CD4-positive, alpha-beta T cell (primary cell): Measurements from ENCODE around the gene SLC8A3. TPM values are rescaled to one million over a fixed set of nuclear protein-coding genes. Genes with fewer than 3 reads are reported as not detected.

ENCODE experiments used
- ATAC-seq: fragments of 200-7000 bp; cut with Tn5 transposase; one replicate; pipeline ENCODE4 v1.10.0; 2022; ENCODE audit warnings: mild to moderate bottlenecking; ENCODE audit not compliant: poor library complexity
- CTCF ChIA-PET: fragments of 350-600 bp; sonication (Branson Sonifier 250); formaldehyde crosslinking; loops from one replicate; lab custom pipeline; 2021; ENCODE audit warnings: antibody characterized with exemption, inconsistent platforms; lab: Charles Lee
- POLR2A ChIA-PET: fragments of 350-600 bp; sonication (Branson Sonifier 250); formaldehyde crosslinking; loops from one replicate; lab custom pipeline; 2021; ENCODE audit warnings: antibody characterized with exemption, inconsistent platforms; lab: Charles Lee
- DNase-seq, 14 experiments: peaks; one replicate each; pipeline ENCODE4 v3.0.0-alpha.2; 2013 to 2020; ENCODE audit warnings: mixed read lengths in 2 of 14
- H3K27ac ChIP-seq, 2 donors: one replicate each; pipeline versions ENCODE4 v1.5.1 to v1.7.0; 2013; ENCODE audit warnings: low read length in 2 of 2, low read depth in 1 of 2, mild to moderate bottlenecking in 1 of 2
- H3K27me3 ChIP-seq, 2 experiments: 1 replicate in 1 of 2; 2 replicates in 1 of 2; pipeline versions ENCODE4 v1.6.1 to v1.7.0; 2013; ENCODE audit warnings: low read length in 2 of 2, control low read depth in 1 of 2, mild to moderate bottlenecking in 1 of 2, moderate library complexity in 1 of 2; ENCODE audit not compliant: insufficient read depth in 2 of 2, control insufficient read depth in 1 of 2
- H3K36me3 ChIP-seq: one replicate; pipeline ENCODE4 v1.6.1; 2013; ENCODE audit warnings: low read length, control low read depth; ENCODE audit not compliant: insufficient read depth
- H3K4me1 ChIP-seq: one replicate; pipeline ENCODE4 v1.6.1; 2013; ENCODE audit warnings: low read length, control low read depth; ENCODE audit not compliant: insufficient read depth
- H3K4me3 ChIP-seq: one replicate; pipeline ENCODE4 v1.5.1; 2013; ENCODE audit warnings: mild to moderate bottlenecking, low read length, moderate library complexity
- H3K9me3 ChIP-seq, 2 experiments: 1 replicate in 1 of 2; 2 replicates in 1 of 2; pipeline versions ENCODE4 v1.6.1 to v1.7.0; 2013; ENCODE audit warnings: low read length in 2 of 2, mild to moderate bottlenecking in 2 of 2, control low read depth in 1 of 2, moderate library complexity in 1 of 2; ENCODE audit not compliant: control insufficient read depth in 1 of 2, insufficient read depth in 1 of 2
- H3K27ac Mint-ChIP-seq: one replicate; pipeline ENCODE4 v1.8.0; 2020; ENCODE audit warnings: mixed read lengths
- H3K27me3 Mint-ChIP-seq: one replicate; pipeline ENCODE4 v1.8.0; 2021; ENCODE audit warnings: mixed read lengths
- H3K36me3 Mint-ChIP-seq: one replicate; pipeline ENCODE4 v1.8.0; 2021; ENCODE audit warnings: low read depth, mixed read lengths
- H3K4me1 Mint-ChIP-seq: one replicate; pipeline ENCODE4 v1.8.0; 2021; ENCODE audit warnings: low read depth, mixed read lengths
- H3K4me3 Mint-ChIP-seq: one replicate; pipeline ENCODE4 v1.8.0; 2020; ENCODE audit warnings: mild to moderate bottlenecking, mixed read lengths
- H3K9me3 Mint-ChIP-seq: one replicate; pipeline ENCODE4 v1.8.0; 2020; ENCODE audit warnings: mixed read lengths
- intact Hi-C, 2 experiments: fragments of 100-400 bp; cut with DNase I in 1 of 2; cut with micrococcal nuclease in 1 of 2; formaldehyde crosslinking; loops; one replicate each; pipeline versions ENCODE4 v1.15.1 to v1.9.0; 2023 to 2025; cut with DNase I, micrococcal nuclease
- total RNA-seq, 174 experiments: library from RNA in 2 of 174; stranded (reverse) in 2 of 174; gene quantifications; one replicate each; pipeline ENCODE4 v1.2.3 and lab custom pipeline; 2021 to 2026
- TF ChIP-seq, protein P1 (sequence below): fragments of 200-600 bp; IDR thresholded peaks from one replicate; pipeline ENCODE4 v1.8.0; 2022; ENCODE audit warnings: antibody characterized with exemption, mild to moderate bottlenecking

The SLC8A3 gene
- total RNA-seq, 2 experiments from 2014 or later, result not detected

DNA sequence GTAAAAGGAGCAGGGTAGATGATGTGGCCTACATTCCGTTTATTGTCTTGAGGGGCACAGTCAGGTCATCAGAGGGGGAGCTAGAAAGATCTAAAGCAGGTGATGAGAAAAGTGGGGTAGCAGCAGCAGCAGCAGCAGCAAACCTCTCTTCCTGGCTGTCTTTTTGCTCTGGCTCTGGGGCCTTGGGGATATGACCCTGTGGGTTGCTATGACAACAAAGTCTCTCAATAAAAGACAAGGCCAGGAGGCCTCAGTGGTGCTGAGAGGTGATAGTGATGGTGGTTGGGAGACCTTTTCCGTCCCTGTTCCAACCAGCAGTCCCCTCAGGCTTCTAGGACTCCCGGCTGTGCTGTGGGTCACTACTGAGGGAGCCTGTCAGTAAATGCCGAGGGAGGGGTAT lies 138.6 kb downstream of the SLC8A3 start:
- Mint-ChIP-seq H3K9me3 (no peaks in the 10 kb centered on the region), H3K27me3 (peaks cover 9% of the 10 kb centered on the region), H3K27ac (no peak overlapping the region), H3K36me3 (no peaks in the 10 kb centered on the region), H3K4me3 (no peak overlapping the region), H3K4me1 (no peaks in the 10 kb centered on the region)
- no peak overlapping the region for H3K27ac ChIP-seq
- no peaks in the 10 kb centered on the region for H3K27me3 ChIP-seq
- ATAC-seq, result no peak
- DNase-seq, result no peak
- H3K4me1 ChIP-seq, result no peaks in the 10 kb centered on the region
- no peaks in the 10 kb centered on the region for H3K36me3 ChIP-seq
- CTCF ChIA-PET, result no interaction called here
- POLR2A ChIA-PET, result no interaction called here
- H3K4me3 ChIP-seq, result no peak overlapping the region
- H3K9me3 ChIP-seq, result peaks cover 0 to 9% of the 10 kb centered on the region in 2 experiments
- intact Hi-C loops, result no loop called here
- TF ChIP-seq, protein P1, sequence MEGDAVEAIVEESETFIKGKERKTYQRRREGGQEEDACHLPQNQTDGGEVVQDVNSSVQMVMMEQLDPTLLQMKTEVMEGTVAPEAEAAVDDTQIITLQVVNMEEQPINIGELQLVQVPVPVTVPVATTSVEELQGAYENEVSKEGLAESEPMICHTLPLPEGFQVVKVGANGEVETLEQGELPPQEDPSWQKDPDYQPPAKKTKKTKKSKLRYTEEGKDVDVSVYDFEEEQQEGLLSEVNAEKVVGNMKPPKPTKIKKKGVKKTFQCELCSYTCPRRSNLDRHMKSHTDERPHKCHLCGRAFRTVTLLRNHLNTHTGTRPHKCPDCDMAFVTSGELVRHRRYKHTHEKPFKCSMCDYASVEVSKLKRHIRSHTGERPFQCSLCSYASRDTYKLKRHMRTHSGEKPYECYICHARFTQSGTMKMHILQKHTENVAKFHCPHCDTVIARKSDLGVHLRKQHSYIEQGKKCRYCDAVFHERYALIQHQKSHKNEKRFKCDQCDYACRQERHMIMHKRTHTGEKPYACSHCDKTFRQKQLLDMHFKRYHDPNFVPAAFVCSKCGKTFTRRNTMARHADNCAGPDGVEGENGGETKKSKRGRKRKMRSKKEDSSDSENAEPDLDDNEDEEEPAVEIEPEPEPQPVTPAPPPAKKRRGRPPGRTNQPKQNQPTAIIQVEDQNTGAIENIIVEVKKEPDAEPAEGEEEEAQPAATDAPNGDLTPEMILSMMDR, result no peak

DNA sequence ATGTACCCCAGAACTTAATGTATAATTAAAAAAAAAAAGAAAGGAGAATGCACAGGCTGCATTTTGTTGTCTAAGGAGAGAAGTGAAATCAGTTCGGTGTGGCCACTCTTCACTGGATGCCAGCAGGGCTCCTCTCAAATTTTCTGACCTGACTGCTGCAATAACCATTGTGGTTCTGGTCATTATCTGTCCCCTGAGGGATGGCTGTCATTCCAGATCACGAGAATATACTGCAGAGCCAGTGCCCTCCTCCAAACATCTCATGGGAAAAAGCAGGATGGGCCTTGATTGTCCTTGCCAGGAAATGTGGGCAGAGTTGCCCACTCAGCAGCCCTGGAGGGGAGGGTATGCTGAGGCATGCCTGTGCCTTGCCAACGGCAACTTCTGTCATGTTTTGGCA lies 139.1 kb downstream of the SLC8A3 start:
- Mint-ChIP-seq H3K27me3 (peaks cover 9% of the 10 kb centered on the region), H3K4me1 (no peaks in the 10 kb centered on the region), H3K4me3 (no peak overlapping the region), H3K9me3 (no peaks in the 10 kb centered on the region), H3K27ac (no peak overlapping the region), H3K36me3 (no peaks in the 10 kb centered on the region)
- intact Hi-C loops, result no loop called here
- Histone ChIP-seq H3K9me3 (peaks cover 0 to 9% of the 10 kb centered on the region in 2 experiments), H3K27me3 (no peaks in the 10 kb centered on the region), H3K4me1 (no peaks in the 10 kb centered on the region), H3K4me3 (no peak overlapping the region), H3K27ac (no peak overlapping the region), H3K36me3 (no peaks in the 10 kb centered on the region)
- TF ChIP-seq, protein P1, result no peak
- DNase-seq (no peak), ATAC-seq (no peak)
- ChIA-PET CTCF (interaction anchor here (0.6 kb wide), 1 partner anchor 745 kb away, joined by 3 read pairs; no protein-coding TSS in a partner anchor), POLR2A (no interaction called here)

DNA sequence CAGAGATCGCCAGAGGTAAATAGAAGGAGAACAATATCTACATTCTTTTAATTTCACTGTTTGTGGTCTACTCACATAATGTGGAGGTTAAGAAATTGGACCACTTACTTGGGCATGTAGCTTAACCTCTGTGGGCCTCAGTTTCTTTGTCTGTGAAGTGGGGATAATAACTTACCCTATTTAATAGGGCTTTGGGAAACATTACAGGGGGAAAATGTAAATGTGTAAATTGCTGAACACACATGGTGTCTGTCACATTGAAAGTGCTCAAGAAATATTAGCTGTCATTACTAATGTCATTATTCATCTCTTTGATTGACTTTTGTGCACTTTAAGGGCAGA lies 140.5 kb downstream of the SLC8A3 start:
- CTCF ChIA-PET, result no interaction called here

More for the DNA sequence above, 140.5 kb downstream of the SLC8A3 start:
- Histone ChIP-seq H3K4me3 (no peak overlapping the region), H3K27ac (no peak overlapping the region), H3K27me3 (no peaks in the 10 kb centered on the region), H3K4me1 (no peaks in the 10 kb centered on the region), H3K9me3 (peaks cover 0 to 9% of the 10 kb centered on the region in 2 experiments), H3K36me3 (no peaks in the 10 kb centered on the region)
- Mint-ChIP-seq H3K9me3 (no peaks in the 10 kb centered on the region), H3K4me3 (no peak overlapping the region), H3K36me3 (no peaks in the 10 kb centered on the region), H3K4me1 (no peaks in the 10 kb centered on the region), H3K27me3 (peaks cover 9% of the 10 kb centered on the region), H3K27ac (no peak overlapping the region)
- DNase-seq (no peak), ATAC-seq (no peak)
- POLR2A ChIA-PET, result no interaction called here
- intact Hi-C loops, result no loop called here
- TF ChIP-seq, protein P1, result no peak
